Liver (tissue), 3 donors: Measurements from ENCODE around the gene TGFBR3.

Experiments used
- EGR1 ChIP-seq, 2 donors: IDR thresholded peaks; 2 replicates each; pipeline ENCODE4 v1.6.1; 2016 to 2018; ENCODE audit warnings: antibody characterized with exemption in 2 of 2, low read depth in 2 of 2
- GABPA ChIP-seq, 2 donors: IDR thresholded peaks in 1 of 2; conservative IDR thresholded peaks in 1 of 2; 2 replicates each; pipeline ENCODE4 v1.6.1; 2016; ENCODE audit warnings: antibody characterized with exemption in 2 of 2, mild to moderate bottlenecking in 1 of 2, moderate library complexity in 1 of 2
- HNF4G ChIP-seq: IDR thresholded peaks from 2 replicates; pipeline ENCODE4 v1.6.1; 2016; ENCODE audit warnings: antibody characterized with exemption
- JUND ChIP-seq, 2 donors: IDR thresholded peaks; 2 replicates each; pipeline ENCODE4 v1.6.1; 2016; ENCODE audit warnings: antibody characterized with exemption in 2 of 2
- NR2F2 ChIP-seq: IDR thresholded peaks from 2 replicates; pipeline ENCODE4 v1.6.1; 2016; ENCODE audit warnings: antibody characterized with exemption
- RXRA ChIP-seq, 2 donors: IDR thresholded peaks; 2 replicates each; pipeline ENCODE4 v1.6.1; 2017 to 2018; ENCODE audit warnings: antibody characterized with exemption in 2 of 2, mild to moderate bottlenecking in 1 of 2
- TAF1 ChIP-seq: conservative IDR thresholded peaks from 2 replicates; pipeline ENCODE4 v1.6.1; 2016; ENCODE audit warnings: antibody characterized with exemption, mild to moderate bottlenecking
- YY1 ChIP-seq: IDR thresholded peaks from 2 replicates; pipeline ENCODE4 v1.6.1; 2016; ENCODE audit warnings: antibody characterized with exemption, mild to moderate bottlenecking
- TF ChIP-seq, protein P1 (sequence below): fragments of 150-350 bp; IDR thresholded peaks from 2 replicates; pipeline ENCODE4 v1.5.1; 2017; ENCODE audit warnings: improper control_type of control experiment, low read depth, low read length; ENCODE audit not compliant: missing input control
- TF ChIP-seq, protein P2 (sequence below): IDR thresholded peaks from 2 replicates; pipeline ENCODE4 v1.6.1; 2016; ENCODE audit warnings: antibody characterized with exemption, mild to moderate bottlenecking
- TF ChIP-seq, protein P3 (sequence below): IDR thresholded peaks from 2 replicates; pipeline ENCODE4 v1.6.1; 2016; ENCODE audit warnings: antibody characterized with exemption
- TF ChIP-seq, protein P4 (sequence below): IDR thresholded peaks from 2 replicates; pipeline ENCODE4 v1.6.1; 2016; ENCODE audit warnings: antibody characterized with exemption
- TF ChIP-seq, protein P5 (sequence below): IDR thresholded peaks from 2 replicates; pipeline ENCODE4 v1.6.1; 2016; ENCODE audit warnings: antibody characterized with exemption
- donor health status: healthy.
- donor health status: healthy.

DNA sequence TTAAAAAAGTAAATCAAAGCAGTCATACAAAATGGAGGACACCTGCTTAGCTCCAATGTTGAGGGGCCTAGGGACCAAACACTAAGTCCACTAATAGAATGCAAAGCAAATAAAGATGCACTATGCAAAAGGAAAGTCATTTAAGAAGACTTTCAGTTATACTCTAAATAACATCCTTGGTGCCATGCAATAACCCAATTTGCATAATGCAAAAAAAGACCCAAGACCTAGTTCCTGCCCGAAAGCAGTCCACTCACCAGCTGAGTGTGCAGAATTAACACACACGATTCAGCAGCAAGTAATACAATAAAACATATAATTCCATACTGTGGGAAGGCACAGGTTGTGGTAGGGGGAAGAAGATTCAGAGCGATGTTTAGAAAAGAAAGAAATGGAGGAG, 101.8 kb downstream of the TGFBR3 start:
- TF ChIP-seq TAF1 (no peak), RXRA (IDR thresholded peaks at IDR 0.05) (no peak), EGR1 (IDR thresholded peaks at IDR 0.05; ENCODE audit: low read depth in 2 of 2) (no peak), GABPA (IDR thresholded peaks at IDR 0.05 in 1 of 2, conservative IDR thresholded peaks at IDR 0.05 in 1 of 2) (no peak), YY1 (no peak), JUND (IDR thresholded peaks at IDR 0.05) (no peak), HNF4G (no peak), NR2F2 (no peak)
- TF ChIP-seq, protein P1, sequence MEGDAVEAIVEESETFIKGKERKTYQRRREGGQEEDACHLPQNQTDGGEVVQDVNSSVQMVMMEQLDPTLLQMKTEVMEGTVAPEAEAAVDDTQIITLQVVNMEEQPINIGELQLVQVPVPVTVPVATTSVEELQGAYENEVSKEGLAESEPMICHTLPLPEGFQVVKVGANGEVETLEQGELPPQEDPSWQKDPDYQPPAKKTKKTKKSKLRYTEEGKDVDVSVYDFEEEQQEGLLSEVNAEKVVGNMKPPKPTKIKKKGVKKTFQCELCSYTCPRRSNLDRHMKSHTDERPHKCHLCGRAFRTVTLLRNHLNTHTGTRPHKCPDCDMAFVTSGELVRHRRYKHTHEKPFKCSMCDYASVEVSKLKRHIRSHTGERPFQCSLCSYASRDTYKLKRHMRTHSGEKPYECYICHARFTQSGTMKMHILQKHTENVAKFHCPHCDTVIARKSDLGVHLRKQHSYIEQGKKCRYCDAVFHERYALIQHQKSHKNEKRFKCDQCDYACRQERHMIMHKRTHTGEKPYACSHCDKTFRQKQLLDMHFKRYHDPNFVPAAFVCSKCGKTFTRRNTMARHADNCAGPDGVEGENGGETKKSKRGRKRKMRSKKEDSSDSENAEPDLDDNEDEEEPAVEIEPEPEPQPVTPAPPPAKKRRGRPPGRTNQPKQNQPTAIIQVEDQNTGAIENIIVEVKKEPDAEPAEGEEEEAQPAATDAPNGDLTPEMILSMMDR: no peak
- TF ChIP-seq, protein P2, sequence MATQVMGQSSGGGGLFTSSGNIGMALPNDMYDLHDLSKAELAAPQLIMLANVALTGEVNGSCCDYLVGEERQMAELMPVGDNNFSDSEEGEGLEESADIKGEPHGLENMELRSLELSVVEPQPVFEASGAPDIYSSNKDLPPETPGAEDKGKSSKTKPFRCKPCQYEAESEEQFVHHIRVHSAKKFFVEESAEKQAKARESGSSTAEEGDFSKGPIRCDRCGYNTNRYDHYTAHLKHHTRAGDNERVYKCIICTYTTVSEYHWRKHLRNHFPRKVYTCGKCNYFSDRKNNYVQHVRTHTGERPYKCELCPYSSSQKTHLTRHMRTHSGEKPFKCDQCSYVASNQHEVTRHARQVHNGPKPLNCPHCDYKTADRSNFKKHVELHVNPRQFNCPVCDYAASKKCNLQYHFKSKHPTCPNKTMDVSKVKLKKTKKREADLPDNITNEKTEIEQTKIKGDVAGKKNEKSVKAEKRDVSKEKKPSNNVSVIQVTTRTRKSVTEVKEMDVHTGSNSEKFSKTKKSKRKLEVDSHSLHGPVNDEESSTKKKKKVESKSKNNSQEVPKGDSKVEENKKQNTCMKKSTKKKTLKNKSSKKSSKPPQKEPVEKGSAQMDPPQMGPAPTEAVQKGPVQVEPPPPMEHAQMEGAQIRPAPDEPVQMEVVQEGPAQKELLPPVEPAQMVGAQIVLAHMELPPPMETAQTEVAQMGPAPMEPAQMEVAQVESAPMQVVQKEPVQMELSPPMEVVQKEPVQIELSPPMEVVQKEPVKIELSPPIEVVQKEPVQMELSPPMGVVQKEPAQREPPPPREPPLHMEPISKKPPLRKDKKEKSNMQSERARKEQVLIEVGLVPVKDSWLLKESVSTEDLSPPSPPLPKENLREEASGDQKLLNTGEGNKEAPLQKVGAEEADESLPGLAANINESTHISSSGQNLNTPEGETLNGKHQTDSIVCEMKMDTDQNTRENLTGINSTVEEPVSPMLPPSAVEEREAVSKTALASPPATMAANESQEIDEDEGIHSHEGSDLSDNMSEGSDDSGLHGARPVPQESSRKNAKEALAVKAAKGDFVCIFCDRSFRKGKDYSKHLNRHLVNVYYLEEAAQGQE: no peak
- TF ChIP-seq, protein P3, sequence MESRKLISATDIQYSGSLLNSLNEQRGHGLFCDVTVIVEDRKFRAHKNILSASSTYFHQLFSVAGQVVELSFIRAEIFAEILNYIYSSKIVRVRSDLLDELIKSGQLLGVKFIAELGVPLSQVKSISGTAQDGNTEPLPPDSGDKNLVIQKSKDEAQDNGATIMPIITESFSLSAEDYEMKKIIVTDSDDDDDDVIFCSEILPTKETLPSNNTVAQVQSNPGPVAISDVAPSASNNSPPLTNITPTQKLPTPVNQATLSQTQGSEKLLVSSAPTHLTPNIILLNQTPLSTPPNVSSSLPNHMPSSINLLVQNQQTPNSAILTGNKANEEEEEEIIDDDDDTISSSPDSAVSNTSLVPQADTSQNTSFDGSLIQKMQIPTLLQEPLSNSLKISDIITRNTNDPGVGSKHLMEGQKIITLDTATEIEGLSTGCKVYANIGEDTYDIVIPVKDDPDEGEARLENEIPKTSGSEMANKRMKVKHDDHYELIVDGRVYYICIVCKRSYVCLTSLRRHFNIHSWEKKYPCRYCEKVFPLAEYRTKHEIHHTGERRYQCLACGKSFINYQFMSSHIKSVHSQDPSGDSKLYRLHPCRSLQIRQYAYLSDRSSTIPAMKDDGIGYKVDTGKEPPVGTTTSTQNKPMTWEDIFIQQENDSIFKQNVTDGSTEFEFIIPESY: no peak
- TF ChIP-seq, protein P4, sequence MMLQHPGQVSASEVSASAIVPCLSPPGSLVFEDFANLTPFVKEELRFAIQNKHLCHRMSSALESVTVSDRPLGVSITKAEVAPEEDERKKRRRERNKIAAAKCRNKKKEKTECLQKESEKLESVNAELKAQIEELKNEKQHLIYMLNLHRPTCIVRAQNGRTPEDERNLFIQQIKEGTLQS: no peak
- TF ChIP-seq, protein P5, sequence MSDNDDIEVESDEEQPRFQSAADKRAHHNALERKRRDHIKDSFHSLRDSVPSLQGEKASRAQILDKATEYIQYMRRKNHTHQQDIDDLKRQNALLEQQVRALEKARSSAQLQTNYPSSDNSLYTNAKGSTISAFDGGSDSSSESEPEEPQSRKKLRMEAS: no peak
